ENCODE data around the gene SCAF11.

DNA sequence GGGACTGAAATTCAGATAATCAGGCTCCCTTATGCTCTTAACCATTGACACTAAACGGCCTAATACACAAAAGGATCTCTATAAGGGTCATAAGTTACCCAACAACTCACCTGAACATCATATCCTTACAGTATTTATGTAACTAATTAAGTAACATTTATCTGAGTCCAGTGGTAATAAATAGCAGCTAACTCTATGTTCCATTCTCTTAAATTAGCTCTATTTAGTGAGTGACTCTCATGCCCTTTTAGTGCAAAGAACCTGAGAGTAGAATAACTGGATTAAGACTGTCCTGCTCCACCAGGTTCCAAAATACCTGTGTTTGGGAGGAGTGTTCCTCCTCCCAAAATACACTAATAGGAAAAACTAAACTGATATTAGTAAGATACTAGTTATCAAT lies 9.8 kb downstream of the SCAF11 start:
- TF ChIP-seq, protein P1, sequence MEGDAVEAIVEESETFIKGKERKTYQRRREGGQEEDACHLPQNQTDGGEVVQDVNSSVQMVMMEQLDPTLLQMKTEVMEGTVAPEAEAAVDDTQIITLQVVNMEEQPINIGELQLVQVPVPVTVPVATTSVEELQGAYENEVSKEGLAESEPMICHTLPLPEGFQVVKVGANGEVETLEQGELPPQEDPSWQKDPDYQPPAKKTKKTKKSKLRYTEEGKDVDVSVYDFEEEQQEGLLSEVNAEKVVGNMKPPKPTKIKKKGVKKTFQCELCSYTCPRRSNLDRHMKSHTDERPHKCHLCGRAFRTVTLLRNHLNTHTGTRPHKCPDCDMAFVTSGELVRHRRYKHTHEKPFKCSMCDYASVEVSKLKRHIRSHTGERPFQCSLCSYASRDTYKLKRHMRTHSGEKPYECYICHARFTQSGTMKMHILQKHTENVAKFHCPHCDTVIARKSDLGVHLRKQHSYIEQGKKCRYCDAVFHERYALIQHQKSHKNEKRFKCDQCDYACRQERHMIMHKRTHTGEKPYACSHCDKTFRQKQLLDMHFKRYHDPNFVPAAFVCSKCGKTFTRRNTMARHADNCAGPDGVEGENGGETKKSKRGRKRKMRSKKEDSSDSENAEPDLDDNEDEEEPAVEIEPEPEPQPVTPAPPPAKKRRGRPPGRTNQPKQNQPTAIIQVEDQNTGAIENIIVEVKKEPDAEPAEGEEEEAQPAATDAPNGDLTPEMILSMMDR (IDR thresholded peaks at IDR 0.05; ENCODE audit: insufficient read depth, low read length, poor library complexity, severe bottlenecking), result no peak
- TF ChIP-seq EZH2phosphoT487 (conservative IDR thresholded peaks at IDR 0.05; ENCODE audit: low read length), result no peak

Data from SU-DHL-6 (cell line).